ENCODE measurements around the gene PGC. TPM values are rescaled to one million over a fixed set of nuclear protein-coding genes. Genes with fewer than 3 reads are reported as not detected.

Gene PGC
- total RNA-seq, 4 donors from 2014 or later, result not detected

GRCh38 chr6:41707565-41708200 is 39.5 kb downstream of the PGC start:
- H3K4me3 ChIP-seq (replicated peaks in 1 of 3), result no peak overlapping the region
- no peaks in the 10 kb centered on the region for H3K9me3 ChIP-seq
- no peaks in the 10 kb centered on the region for H3K27me3 ChIP-seq
- no peaks in the 10 kb centered on the region for H3K36me3 ChIP-seq
- peaks cover 58 to 87% of the 10 kb centered on the region in 2 donors for H3K4me1 ChIP-seq
- 64 to 80% methylated on average over 13 to 14 of the region's 14 CpGs for WGBS, 2 donors
- DNase-seq, result no peak
- intact Hi-C loops (cut with DNase I), result loop anchor here (10.0 kb wide), 1 partner anchor 67 kb away; the partner anchor contains the start of gene FRS3
- peak overlapping the region; percentile 89 to 95 (median 94) for H3K27ac ChIP-seq
- TF ChIP-seq CTCF (IDR thresholded peaks at IDR 0.05) (no peak), POLR2A (IDR thresholded peaks at IDR 0.05) (no peak)

- peak; percentile 59 to 61 for DNase-seq
- TF ChIP-seq POLR2A (IDR thresholded peaks at IDR 0.05) (peak in 1 of 2 donors; percentile 6), CTCF (IDR thresholded peaks at IDR 0.05) (no peak)
Observed at GRCh38 chr6:41706876-41707564, 40.2 kb downstream of the PGC start.

GRCh38 chr6:41705996-41706835 is 41.0 kb downstream of the PGC start:
- H3K36me3 ChIP-seq, result no peaks in the 10 kb centered on the region
- TF ChIP-seq POLR2A (IDR thresholded peaks at IDR 0.05), result peak in 1 of 2 donors; percentile 20
- TF ChIP-seq CTCF (IDR thresholded peaks at IDR 0.05), result peak; percentile 45 to 93 (median 86)
- WGBS, 2 donors, result 37 to 40% methylated on average over 7 to 8 of the region's 15 CpGs
- H3K9me3 ChIP-seq, result no peaks in the 10 kb centered on the region
- H3K4me3 ChIP-seq (replicated peaks in 1 of 3), result no peak overlapping the region
- intact Hi-C loops (cut with DNase I), result loop anchor here (10.0 kb wide), 1 partner anchor 69 kb away; the partner anchor contains the start of gene FRS3
- peaks cover 43 to 77% of the 10 kb centered on the region in 2 donors for H3K4me1 ChIP-seq
- H3K27me3 ChIP-seq, result no peaks in the 10 kb centered on the region
- H3K27ac ChIP-seq, result peak overlapping the region; percentile 89 to 95 (median 94)
- peak; percentile 92 to 94 for DNase-seq

More at GRCh38 chr6:41706876-41707564, 40.2 kb downstream of the PGC start:
- intact Hi-C loops (cut with DNase I), result loop anchor here (10.0 kb wide), 1 partner anchor 68 kb away; the partner anchor contains the start of gene FRS3
- Histone ChIP-seq H3K4me3 (replicated peaks in 1 of 3) (no peak overlapping the region), H3K27me3 (no peaks in the 10 kb centered on the region), H3K27ac (peak overlapping the region; percentile 89 to 95 (median 94)), H3K9me3 (no peaks in the 10 kb centered on the region), H3K4me1 (peaks cover 51 to 80% of the 10 kb centered on the region in 2 donors), H3K36me3 (no peaks in the 10 kb centered on the region)
- 75 to 91% methylated on average over 9 of the region's 9 CpGs for WGBS, 2 donors

- intact Hi-C loops (cut with DNase I), result loop anchor here (10.0 kb wide), 1 partner anchor 69 kb away; the partner anchor contains the start of gene FRS3
Observed at GRCh38 chr6:41705311-41705995, 41.7 kb downstream of the PGC start.

More at GRCh38 chr6:41705311-41705995, 41.7 kb downstream of the PGC start:
- Histone ChIP-seq H3K27me3 (no peaks in the 10 kb centered on the region), H3K27ac (peak overlapping the region; percentile 89 to 95 (median 94)), H3K9me3 (no peaks in the 10 kb centered on the region), H3K36me3 (no peaks in the 10 kb centered on the region), H3K4me1 (peaks cover 42 to 77% of the 10 kb centered on the region in 2 donors), H3K4me3 (replicated peaks in 1 of 3) (no peak overlapping the region)
- TF ChIP-seq POLR2A (IDR thresholded peaks at IDR 0.05) (no peak), CTCF (IDR thresholded peaks at IDR 0.05) (no peak)
- no peak for DNase-seq
- WGBS, 2 donors, result 51 to 74% methylated on average over 7 to 12 of the region's 12 CpGs

Data from thyroid gland (tissue), 4 donors.